ENCODE results near the gene SAE1. TPM values are rescaled to one million over a fixed set of nuclear protein-coding genes. Genes with fewer than 3 reads are reported as not detected.

The SAE1 gene
- total RNA-seq, 1 donor from 2014 or later = 305 TPM

DNA sequence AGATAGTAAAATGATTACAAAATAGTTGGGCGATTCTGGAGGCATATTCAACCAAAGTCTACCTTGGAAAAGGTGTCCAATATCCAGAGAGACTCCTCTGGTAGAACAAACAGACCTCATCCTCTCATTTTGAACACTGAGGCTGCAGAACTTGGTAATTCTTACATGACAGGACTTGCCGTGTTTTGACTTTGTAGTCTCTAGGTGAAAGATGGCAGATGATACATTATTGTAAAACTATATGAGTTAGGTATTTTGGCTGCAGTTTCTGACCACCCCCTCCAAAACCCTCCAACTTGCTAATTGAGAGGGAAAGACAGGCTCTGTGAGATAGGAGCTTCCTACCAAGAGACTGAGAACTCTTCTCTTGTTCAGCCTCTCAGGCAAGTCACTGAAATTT is 22.6 kb downstream of the SAE1 start:
- Histone ChIP-seq H3K27ac (no peak overlapping the region), H3K9ac (no peak overlapping the region), H2AFZ (replicated peaks) (no peak overlapping the region), H3K4me2 (no peak overlapping the region), H3K36me3 (peaks cover 31% of the 10 kb centered on the region), H3K9me3 (ENCODE audit: low read depth) (no peaks in the 10 kb centered on the region), H3F3A (ENCODE audit: low read depth) (peaks cover 59% of the 10 kb centered on the region), H3K4me3 (no peak overlapping the region), H4K20me1 (ENCODE audit: low read depth) (peaks cover 87% of the 10 kb centered on the region), H3K79me2 (ENCODE audit: low read depth) (peaks cover 86% of the 10 kb centered on the region), H3K4me1 (peaks cover 25% of the 10 kb centered on the region), H3K27me3 (no peaks in the 10 kb centered on the region)
- Mint-ChIP-seq H3K36me3 (peaks cover 49% of the 10 kb centered on the region), H3K4me1 (peaks cover 52% of the 10 kb centered on the region), H3K27me3 (ENCODE audit: insufficient read depth, low read depth) (no peaks in the 10 kb centered on the region), H3K4me3 (no peak overlapping the region), H3K9me3 (no peaks in the 10 kb centered on the region), H3K27ac (no peak overlapping the region)
- TF ChIP-seq EZH2 (IDR thresholded peaks at IDR 0.05) (no peak), EZH2phosphoT487 (IDR thresholded peaks at IDR 0.05) (no peak)
- TF ChIP-seq, protein P1, sequence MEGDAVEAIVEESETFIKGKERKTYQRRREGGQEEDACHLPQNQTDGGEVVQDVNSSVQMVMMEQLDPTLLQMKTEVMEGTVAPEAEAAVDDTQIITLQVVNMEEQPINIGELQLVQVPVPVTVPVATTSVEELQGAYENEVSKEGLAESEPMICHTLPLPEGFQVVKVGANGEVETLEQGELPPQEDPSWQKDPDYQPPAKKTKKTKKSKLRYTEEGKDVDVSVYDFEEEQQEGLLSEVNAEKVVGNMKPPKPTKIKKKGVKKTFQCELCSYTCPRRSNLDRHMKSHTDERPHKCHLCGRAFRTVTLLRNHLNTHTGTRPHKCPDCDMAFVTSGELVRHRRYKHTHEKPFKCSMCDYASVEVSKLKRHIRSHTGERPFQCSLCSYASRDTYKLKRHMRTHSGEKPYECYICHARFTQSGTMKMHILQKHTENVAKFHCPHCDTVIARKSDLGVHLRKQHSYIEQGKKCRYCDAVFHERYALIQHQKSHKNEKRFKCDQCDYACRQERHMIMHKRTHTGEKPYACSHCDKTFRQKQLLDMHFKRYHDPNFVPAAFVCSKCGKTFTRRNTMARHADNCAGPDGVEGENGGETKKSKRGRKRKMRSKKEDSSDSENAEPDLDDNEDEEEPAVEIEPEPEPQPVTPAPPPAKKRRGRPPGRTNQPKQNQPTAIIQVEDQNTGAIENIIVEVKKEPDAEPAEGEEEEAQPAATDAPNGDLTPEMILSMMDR (IDR thresholded peaks at IDR 0.05) = no peak
- no peak for DNase-seq (ENCODE audit: low spot score)

GRCh38 chr19:47155148-47155547 is 24.5 kb downstream of the SAE1 start:
- Histone ChIP-seq H3F3A (ENCODE audit: low read depth) (peaks cover 57% of the 10 kb centered on the region), H3K4me2 (no peak overlapping the region), H3K36me3 (peaks cover 29% of the 10 kb centered on the region), H3K4me1 (peaks cover 25% of the 10 kb centered on the region), H3K9me3 (ENCODE audit: low read depth) (no peaks in the 10 kb centered on the region), H3K27me3 (no peaks in the 10 kb centered on the region), H3K4me3 (no peak overlapping the region), H3K9ac (no peak overlapping the region), H4K20me1 (ENCODE audit: low read depth) (peaks cover 77% of the 10 kb centered on the region), H3K79me2 (ENCODE audit: low read depth) (peaks cover 84% of the 10 kb centered on the region), H3K27ac (peak overlapping the region; percentile 56), H2AFZ (replicated peaks) (no peak overlapping the region)
- peak overlapping the region; percentile 4 for H3K4me3 Mint-ChIP-seq
- H3K27me3 Mint-ChIP-seq (ENCODE audit: insufficient read depth, low read depth) = no peaks in the 10 kb centered on the region
- TF ChIP-seq, protein P1 (IDR thresholded peaks at IDR 0.05) = no peak
- TF ChIP-seq EZH2 (IDR thresholded peaks at IDR 0.05) = no peak
- TF ChIP-seq EZH2phosphoT487 (IDR thresholded peaks at IDR 0.05) = no peak
- H3K9me3 Mint-ChIP-seq = no peaks in the 10 kb centered on the region
- peaks cover 62% of the 10 kb centered on the region for H3K4me1 Mint-ChIP-seq
- peaks cover 48% of the 10 kb centered on the region for H3K36me3 Mint-ChIP-seq
- H3K27ac Mint-ChIP-seq = peak overlapping the region; percentile 15
- no peak for DNase-seq (ENCODE audit: low spot score)

- Histone ChIP-seq H3K4me1 (peaks cover 18% of the 10 kb centered on the region), H3F3A (ENCODE audit: low read depth) (peaks cover 41% of the 10 kb centered on the region), H3K4me2 (peak overlapping the region; percentile 19), H3K9me3 (ENCODE audit: low read depth) (no peaks in the 10 kb centered on the region), H3K36me3 (peaks cover 22% of the 10 kb centered on the region), H3K27ac (peak overlapping the region; percentile 14), H3K4me3 (no peak overlapping the region), H3K79me2 (ENCODE audit: low read depth) (peaks cover 84% of the 10 kb centered on the region), H3K9ac (no peak overlapping the region), H4K20me1 (ENCODE audit: low read depth) (peaks cover 62% of the 10 kb centered on the region), H3K27me3 (no peaks in the 10 kb centered on the region), H2AFZ (replicated peaks) (no peak overlapping the region)
- Mint-ChIP-seq H3K9me3 (no peaks in the 10 kb centered on the region), H3K36me3 (peaks cover 35% of the 10 kb centered on the region), H3K27ac (peak overlapping the region; percentile 93), H3K4me1 (peaks cover 47% of the 10 kb centered on the region), H3K27me3 (ENCODE audit: insufficient read depth, low read depth) (no peaks in the 10 kb centered on the region), H3K4me3 (peak overlapping the region; percentile 60)
- no peak for DNase-seq (ENCODE audit: low spot score)
- TF ChIP-seq EZH2 (IDR thresholded peaks at IDR 0.05) (no peak), EZH2phosphoT487 (IDR thresholded peaks at IDR 0.05) (no peak)
- TF ChIP-seq, protein P1 (IDR thresholded peaks at IDR 0.05) = no peak
Measured at GRCh38 chr19:47156861-47157430, 26.3 kb downstream of the SAE1 start.
